HG02571 (cell line): ENCODE measurements around the gene KCNG4.

Source experiments
- ATAC-seq: cut with Tn5 transposase; IDR thresholded peaks from one replicate; pipeline ENCODE4 v1.9.1; 2021; ENCODE audit warnings: mild to moderate bottlenecking, moderate library complexity; ENCODE audit not compliant: unreplicated experiment

Gene KCNG4

GRCh38 chr16:84183911-84184591, 55.8 kb downstream of the KCNG4 start:
- ATAC-seq, result no peak

- no peak for ATAC-seq
Observed at GRCh38 chr16:84183572-84183875, 56.3 kb downstream of the KCNG4 start.

- ATAC-seq, result no peak
Observed at GRCh38 chr16:84182680-84183571, 56.9 kb downstream of the KCNG4 start.

GRCh38 chr16:84182104-84182503, 57.7 kb downstream of the KCNG4 start:
- no peak for ATAC-seq

GRCh38 chr16:84181144-84181915, 58.5 kb downstream of the KCNG4 start:
- no peak for ATAC-seq

- ATAC-seq, result no peak
Observed at GRCh38 chr16:84180519-84181140, 59.2 kb downstream of the KCNG4 start.

- no peak for ATAC-seq
Observed at GRCh38 chr16:84179612-84180320, 60.0 kb downstream of the KCNG4 start.

- no peak for ATAC-seq
Observed at GRCh38 chr16:84178892-84179611, 60.8 kb downstream of the KCNG4 start.

GRCh38 chr16:84178146-84178765, 61.6 kb downstream of the KCNG4 start:
- no peak for ATAC-seq

- ATAC-seq, result no peak
Observed at GRCh38 chr16:84177741-84178073, 62.1 kb downstream of the KCNG4 start.

- no peak for ATAC-seq
Observed at GRCh38 chr16:84176192-84177053, 63.4 kb downstream of the KCNG4 start.

GRCh38 chr16:84175350-84176081, 64.3 kb downstream of the KCNG4 start:
- peak; percentile 58 for ATAC-seq

GRCh38 chr16:84174396-84174795, 65.4 kb downstream of the KCNG4 start:
- ATAC-seq, result no peak

- no peak for ATAC-seq
Observed at GRCh38 chr16:84169765-84170310, 70.0 kb downstream of the KCNG4 start.
